Effector memory CD8-positive, alpha-beta T cell (primary cell): Measurements from ENCODE around the gene EMC1.
A peak's percentile ranks its signal among the peaks of the same experiment; 100 is the strongest.
"Not testable (repeated sequence)": the region's sequence is repeated elsewhere in the genome, so short reads cannot be mapped to it uniquely, and the experiment has no call there.

Experiments used
- ATAC-seq: fragments of 150-1000 bp; cut with Tn5 transposase; replicated peaks from 2 replicates; pipeline ENCODE4 v1.10.0; 2021; ENCODE audit warnings: mild to moderate bottlenecking, moderate library complexity
- DNase-seq, 3 experiments: peaks; one replicate each; pipeline ENCODE4 v3.0.0; 2021
- H3K27ac Mint-ChIP-seq, 2 donors: one replicate each; pipeline ENCODE4 v1.8.0; 2022; ENCODE audit warnings: mild to moderate bottlenecking in 2 of 2, mixed read lengths in 2 of 2, moderate library complexity in 2 of 2
- H3K27me3 Mint-ChIP-seq, 2 donors: one replicate each; pipeline ENCODE4 v1.8.0; 2022; ENCODE audit warnings: mixed read lengths in 2 of 2
- H3K36me3 Mint-ChIP-seq: one replicate; pipeline ENCODE4 v1.8.0; 2022; ENCODE audit warnings: mild to moderate bottlenecking, moderate library complexity, mixed read lengths; ENCODE audit not compliant: insufficient read depth
- H3K4me1 Mint-ChIP-seq, 2 donors: one replicate each; pipeline ENCODE4 v1.8.0; 2022; ENCODE audit warnings: low read depth in 2 of 2, mixed read lengths in 2 of 2
- H3K4me3 Mint-ChIP-seq, 2 donors: one replicate each; pipeline ENCODE4 v1.8.0; 2022; ENCODE audit warnings: mild to moderate bottlenecking in 2 of 2, mixed read lengths in 2 of 2, moderate library complexity in 2 of 2
- H3K9me3 Mint-ChIP-seq, 2 donors: one replicate each; pipeline ENCODE4 v1.8.0; 2022; ENCODE audit warnings: mixed read lengths in 2 of 2

The EMC1 gene

DNA sequence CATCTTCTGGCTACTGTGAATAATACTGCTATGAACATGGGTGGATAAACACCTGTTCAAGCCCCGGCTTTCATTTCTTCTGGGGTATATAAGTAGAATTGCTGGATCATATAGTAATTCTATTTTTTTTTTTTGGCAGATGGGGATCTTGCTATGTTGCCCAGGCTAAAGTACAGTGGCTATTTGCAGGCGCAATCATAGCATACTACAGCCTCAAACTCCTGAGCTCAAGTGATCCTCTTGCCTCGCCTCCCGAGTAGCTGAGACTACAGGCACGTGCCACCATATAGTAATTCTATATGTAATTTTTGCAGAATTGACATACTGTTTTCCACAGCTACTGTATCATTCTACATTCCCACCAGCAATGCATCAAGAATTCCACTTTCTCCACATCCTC, 69.1 kb downstream of the EMC1 start:
- ATAC-seq (no peak), DNase-seq (no peak)
- Mint-ChIP-seq H3K9me3 (no peaks in the 10 kb centered on the region), H3K4me1 (peaks cover 5 to 15% of the 10 kb centered on the region in 2 donors), H3K4me3 (no peak overlapping the region), H3K27me3 (no peaks in the 10 kb centered on the region), H3K27ac (no peak overlapping the region), H3K36me3 (peaks cover 80% of the 10 kb centered on the region)

GRCh38 chr1:19180265-19180657, 71.1 kb downstream of the EMC1 start:
- Mint-ChIP-seq H3K27ac (peak overlapping the region; percentile 11 to 27), H3K4me1 (peaks cover 5 to 15% of the 10 kb centered on the region in 2 donors), H3K36me3 (peaks cover 78% of the 10 kb centered on the region)
- not testable (repeated sequence) for H3K27me3 Mint-ChIP-seq, DNase-seq, H3K9me3 Mint-ChIP-seq, ATAC-seq, H3K4me3 Mint-ChIP-seq

GRCh38 chr1:19179597-19180264, 71.6 kb downstream of the EMC1 start:
- Mint-ChIP-seq H3K36me3 (peaks cover 78% of the 10 kb centered on the region), H3K4me3 (no peak overlapping the region), H3K27me3 (no peaks in the 10 kb centered on the region), H3K4me1 (peaks cover 5 to 15% of the 10 kb centered on the region in 2 donors), H3K9me3 (no peaks in the 10 kb centered on the region), H3K27ac (peak overlapping the region; percentile 11 to 27)
- DNase-seq (peak in 1 of 3 experiments; percentile 5), ATAC-seq (peak; percentile 63)

DNA sequence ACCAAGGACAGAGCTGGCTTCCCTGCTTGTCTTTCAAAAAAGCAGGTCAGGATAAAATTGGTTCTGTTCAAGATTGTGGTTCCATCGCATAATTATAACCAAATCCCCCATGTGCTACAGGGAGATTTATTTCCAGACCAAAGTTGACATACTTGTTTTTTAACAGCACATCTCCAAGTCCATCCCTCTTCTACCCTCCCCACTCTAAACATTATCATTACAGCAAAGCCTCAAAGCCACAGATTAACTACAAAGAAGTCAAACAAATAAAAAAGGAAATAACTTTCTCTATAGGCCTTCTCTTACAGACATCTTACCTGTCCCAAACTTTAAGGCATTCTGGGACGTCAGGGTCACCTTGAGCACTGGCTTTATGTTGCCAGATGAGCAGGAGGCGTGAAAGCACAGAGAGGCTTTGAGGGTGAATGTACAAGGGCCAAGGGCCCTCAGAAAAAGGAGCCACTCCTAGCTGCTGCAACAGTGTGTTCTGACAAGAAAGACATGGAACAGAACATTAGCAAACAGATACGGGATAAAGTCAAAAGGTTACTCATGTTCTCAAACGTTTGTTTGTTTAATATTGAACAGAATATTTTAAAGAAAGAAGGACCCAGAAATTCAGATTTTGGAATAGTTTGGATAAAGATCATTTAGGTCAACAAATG, 72.5 kb downstream of the EMC1 start:
- Mint-ChIP-seq H3K9me3 (no peaks in the 10 kb centered on the region), H3K36me3 (peaks cover 77% of the 10 kb centered on the region), H3K27ac (peak overlapping the region in 1 of 2 donors; percentile 27), H3K27me3 (no peaks in the 10 kb centered on the region), H3K4me1 (peaks cover 5 to 15% of the 10 kb centered on the region in 2 donors), H3K4me3 (no peak overlapping the region)
- DNase-seq (no peak), ATAC-seq (no peak)

DNA sequence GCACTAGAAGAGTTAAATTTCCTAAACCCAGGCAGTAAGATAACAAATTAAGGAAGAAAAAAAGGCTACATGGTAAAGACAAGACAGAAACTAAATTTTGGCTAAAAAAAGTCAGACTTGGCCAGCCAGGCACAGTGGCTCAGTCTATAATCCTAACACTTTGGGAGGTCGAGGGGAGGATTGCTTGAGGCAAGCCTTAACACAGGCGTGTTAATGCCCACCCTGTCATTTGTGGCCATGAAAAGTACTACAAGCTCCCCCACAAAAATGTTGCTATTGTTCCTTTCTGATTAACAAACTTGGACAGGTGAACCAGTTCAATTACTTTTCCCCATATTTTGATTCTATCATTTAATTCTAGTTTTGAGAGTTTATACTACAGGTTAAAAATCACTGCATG, 73.5 kb downstream of the EMC1 start:
- Mint-ChIP-seq H3K36me3 (peaks cover 76% of the 10 kb centered on the region), H3K9me3 (no peaks in the 10 kb centered on the region), H3K4me3 (no peak overlapping the region), H3K27me3 (no peaks in the 10 kb centered on the region), H3K27ac (no peak overlapping the region), H3K4me1 (peaks cover 5 to 15% of the 10 kb centered on the region in 2 donors)
- DNase-seq: no peak
- ATAC-seq: no peak

DNA sequence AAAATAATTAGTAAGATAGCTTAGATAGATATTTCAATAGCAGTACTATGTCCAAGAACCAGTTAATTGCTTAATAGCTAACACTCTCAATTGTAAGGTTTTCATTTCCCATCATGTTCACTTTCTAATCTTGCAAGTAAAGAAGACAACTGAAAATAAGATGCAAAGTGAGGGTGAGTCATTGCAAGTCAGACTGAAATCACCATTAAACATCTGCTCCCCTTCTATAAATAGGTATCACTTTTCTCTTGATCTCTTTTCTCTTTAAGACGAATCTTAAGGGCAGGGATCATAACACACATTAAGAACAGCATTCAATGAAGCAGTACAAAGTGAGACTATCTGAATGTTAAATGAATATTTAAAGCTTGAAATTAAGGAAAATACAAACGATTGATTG, 81.7 kb downstream of the EMC1 start:
- no peaks in the 10 kb centered on the region for H3K27me3 Mint-ChIP-seq
- H3K27ac Mint-ChIP-seq: no peak overlapping the region
- H3K36me3 Mint-ChIP-seq: peaks cover 93% of the 10 kb centered on the region
- ATAC-seq (no peak), DNase-seq (no peak)
- no peaks in the 10 kb centered on the region for H3K9me3 Mint-ChIP-seq
- no peak overlapping the region for H3K4me3 Mint-ChIP-seq
- no peaks in the 10 kb centered on the region for H3K4me1 Mint-ChIP-seq

DNA sequence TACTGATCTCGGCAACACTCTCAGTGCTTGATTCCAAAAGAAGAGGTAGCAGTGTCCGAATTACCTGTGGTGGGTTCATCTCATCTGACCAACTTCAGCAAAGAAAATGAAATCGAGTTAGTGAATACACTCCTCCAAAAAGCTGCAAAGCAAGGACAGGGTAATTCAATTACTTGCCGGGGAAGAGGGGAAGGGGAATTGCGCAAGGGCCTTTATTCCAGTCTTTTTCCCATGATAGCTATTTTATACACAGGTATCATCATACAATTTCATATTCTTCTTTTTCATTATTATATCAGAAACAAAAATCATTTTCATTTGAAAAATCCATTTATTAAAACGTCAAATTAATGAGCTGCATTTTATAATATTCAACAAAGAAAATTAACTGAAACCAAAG, 84.2 kb downstream of the EMC1 start:
- Mint-ChIP-seq H3K4me3 (no peak overlapping the region), H3K36me3 (peaks cover 95% of the 10 kb centered on the region), H3K9me3 (no peaks in the 10 kb centered on the region), H3K4me1 (no peaks in the 10 kb centered on the region), H3K27me3 (no peaks in the 10 kb centered on the region), H3K27ac (no peak overlapping the region)
- DNase-seq: no peak
- ATAC-seq: no peak

- H3K4me1 Mint-ChIP-seq: no peaks in the 10 kb centered on the region
- no peak for ATAC-seq
- H3K9me3 Mint-ChIP-seq: no peaks in the 10 kb centered on the region
- no peaks in the 10 kb centered on the region for H3K27me3 Mint-ChIP-seq
- DNase-seq: no peak
- peaks cover 95% of the 10 kb centered on the region for H3K36me3 Mint-ChIP-seq
- no peak overlapping the region for H3K27ac Mint-ChIP-seq
- no peak overlapping the region for H3K4me3 Mint-ChIP-seq
Measured at GRCh38 chr1:19166066-19166465, 85.3 kb downstream of the EMC1 start.
